Stimulated activated CD8-positive, alpha-beta memory T cell treated with anti-CD3 and anti-CD28 coated beads, Interleukin-15, amount 100 ng/mL, for 24 hours (primary cell): ENCODE measurements around the gene WWC2.
"Not testable (repeated sequence)": the region's sequence is repeated elsewhere in the genome, so short reads cannot be mapped to it uniquely, and the experiment has no call there.

ENCODE experiments used
- DNase-seq: peaks from one replicate; pipeline ENCODE4 v3.0.0-alpha.2; 2020; ENCODE audit warnings: low read depth

The WWC2 gene

DNA sequence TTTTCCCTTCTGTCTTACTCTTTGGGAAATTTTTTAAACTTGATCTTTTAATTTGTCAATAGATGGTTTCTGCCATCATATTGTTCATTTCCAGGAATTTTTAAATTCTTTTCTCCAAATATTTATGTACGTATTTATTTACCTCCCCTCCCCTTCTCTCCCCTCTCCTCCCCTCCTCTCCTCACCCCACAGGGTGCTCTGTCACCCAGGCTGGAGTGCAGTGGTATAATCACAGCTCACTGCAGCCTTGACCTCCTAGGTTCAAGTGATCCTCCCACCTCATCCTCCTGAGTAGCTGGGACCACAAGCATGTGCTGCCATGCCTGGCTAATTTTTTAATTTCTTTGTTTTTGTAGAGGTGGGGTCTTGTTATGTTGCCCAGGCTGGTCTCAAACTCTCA is 73.8 kb downstream of the WWC2 start:
- DNase-seq: no peak

DNA sequence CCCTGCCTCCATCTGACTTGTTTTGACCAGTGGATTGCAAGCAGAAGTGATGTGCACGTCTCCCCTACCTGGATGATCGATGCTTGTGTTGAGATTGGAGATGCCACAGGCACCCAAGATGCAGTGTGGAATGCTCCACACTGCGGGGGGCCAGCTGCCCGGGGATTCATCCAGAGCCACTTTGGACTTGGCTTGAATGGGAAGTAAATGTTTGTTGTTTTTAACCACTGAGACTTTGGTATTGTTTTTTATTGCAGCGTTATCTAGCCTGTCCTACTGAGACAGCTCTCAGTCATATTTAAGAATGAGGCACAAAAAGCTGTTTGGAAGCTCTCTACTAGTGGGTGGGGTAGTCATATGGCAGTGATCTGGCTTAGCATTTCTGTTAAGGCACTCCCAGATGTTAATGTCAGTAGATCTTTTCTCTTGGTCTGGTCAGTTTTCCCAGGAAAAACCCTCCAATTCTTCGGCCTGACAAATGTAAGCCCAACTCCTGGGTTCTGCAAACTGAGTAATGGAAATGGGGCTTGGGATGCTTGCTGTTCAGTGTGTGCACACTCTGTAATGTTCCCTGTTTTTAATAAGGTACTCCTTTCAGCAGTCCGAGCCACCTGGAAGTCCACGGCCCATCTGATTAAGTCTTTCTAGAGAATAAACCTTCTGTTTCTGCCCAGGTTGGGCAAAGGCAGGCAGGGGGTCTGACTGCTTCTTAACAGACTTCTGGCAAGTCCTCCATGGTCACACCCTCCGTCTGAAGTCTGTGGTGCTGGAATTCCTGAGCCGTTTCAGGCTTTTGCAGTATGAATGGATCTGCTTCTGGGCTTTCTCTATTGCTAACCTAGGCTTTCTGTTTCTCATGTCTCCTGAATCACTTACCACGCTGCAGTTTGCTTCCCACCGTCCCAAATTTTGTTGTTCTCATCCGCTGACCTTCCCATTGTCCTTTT is 74.8 kb downstream of the WWC2 start:
- no peak for DNase-seq

GRCh38 chr4:183175631-183176232 is 76.7 kb downstream of the WWC2 start:
- DNase-seq: no peak

DNA sequence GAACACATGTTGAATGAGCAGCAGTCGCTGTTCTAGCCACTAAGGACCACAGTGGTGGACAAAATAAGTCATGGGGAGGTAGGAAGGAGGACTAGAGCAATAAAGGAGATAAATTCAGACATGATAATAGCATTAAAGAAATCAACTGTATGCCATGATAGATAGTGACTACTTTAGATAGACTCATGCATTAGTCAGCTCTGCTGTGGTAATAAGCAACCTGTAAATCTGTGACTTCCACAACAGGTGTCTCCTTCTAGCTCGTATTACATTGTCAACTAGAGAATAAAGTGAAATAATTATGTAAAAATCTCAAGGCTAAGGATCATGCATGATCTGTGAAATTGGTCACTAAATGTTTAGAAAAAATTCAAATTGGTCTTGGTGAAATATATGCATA is 77.9 kb downstream of the WWC2 start:
- no peak for DNase-seq

GRCh38 chr4:183178201-183178600 is 79.1 kb downstream of the WWC2 start:
- no peak for DNase-seq

DNA sequence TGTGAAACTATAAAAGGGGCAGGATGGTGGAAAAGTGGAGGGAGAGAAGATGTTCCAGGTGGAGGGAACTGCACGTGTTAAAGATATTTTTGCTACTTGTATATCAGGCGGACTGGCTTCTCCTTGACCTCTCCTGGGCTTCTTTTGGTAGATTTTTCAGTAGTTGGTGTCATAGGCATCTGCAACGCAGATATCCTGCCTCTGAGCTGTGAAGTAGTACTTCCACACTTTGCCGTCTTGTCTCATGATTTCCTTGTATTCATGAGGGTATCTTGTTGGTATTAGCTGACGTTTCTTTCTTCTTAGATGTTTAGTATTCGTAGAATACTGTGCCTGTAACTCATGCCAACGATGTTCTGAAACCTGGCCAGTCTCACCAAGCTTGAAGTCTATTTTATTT is 81.0 kb downstream of the WWC2 start:
- no peak for DNase-seq

DNA sequence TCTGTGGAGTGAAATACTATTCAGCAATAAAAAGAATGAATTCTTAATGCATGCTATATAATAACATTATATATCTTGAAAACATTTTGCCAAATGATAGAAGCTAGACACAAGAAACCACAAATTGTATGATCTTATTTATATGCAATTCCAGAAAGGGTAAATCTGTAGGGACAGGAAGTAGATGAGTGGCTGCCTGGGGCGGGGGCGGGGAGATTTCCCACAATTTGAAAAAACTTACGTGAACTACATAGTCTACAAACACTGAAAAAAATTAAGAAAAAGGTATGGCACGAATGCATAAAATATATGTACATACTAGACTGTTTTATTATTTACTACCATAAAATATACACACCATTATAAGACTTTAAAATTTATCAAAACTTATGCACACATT is 81.6 kb downstream of the WWC2 start:
- no peak for DNase-seq

- DNase-seq: no peak
Measured at GRCh38 chr4:183181081-183181480, 82.0 kb downstream of the WWC2 start.

GRCh38 chr4:183182873-183183725 is 84.0 kb downstream of the WWC2 start:
- no peak for DNase-seq

GRCh38 chr4:183183906-183184535 is 85.0 kb downstream of the WWC2 start:
- DNase-seq: no peak

DNA sequence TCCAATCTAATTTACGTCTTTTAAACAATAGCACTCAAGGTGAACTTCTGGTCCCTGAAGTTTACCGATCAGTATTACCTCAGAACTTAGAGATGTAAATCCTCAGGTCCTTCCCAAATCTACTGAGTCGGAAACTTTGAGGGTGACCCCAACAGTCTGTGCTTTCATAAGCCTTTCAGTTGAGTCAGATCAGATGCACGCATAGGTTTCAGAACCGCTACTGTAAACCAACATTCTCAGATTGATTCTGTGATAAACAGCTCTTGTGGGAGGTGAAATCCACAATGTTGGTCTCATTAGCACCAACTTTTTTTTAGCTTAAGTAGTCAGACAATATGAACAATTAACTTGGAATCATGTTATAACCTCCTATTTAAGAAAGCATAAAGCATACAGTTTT is 86.0 kb downstream of the WWC2 start:
- DNase-seq: no peak

DNA sequence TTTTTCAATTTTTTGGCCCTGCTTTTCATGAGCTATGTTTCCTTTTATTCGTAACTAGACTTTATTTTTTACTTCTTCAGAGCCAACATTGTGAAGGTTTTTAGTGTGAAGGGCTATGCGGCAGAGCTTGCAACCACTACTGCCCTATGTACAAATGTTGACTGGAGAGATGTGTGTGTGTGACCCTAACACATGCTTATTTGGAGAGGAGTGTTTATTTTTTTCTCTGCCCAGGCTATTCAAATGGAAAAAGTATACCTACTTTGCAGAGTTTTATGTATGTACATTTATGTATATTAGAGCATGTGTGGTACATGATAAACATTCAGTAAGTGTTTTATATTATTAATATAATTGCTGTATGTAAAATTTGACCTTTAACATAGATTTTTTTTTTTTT is 86.5 kb downstream of the WWC2 start:
- no peak for DNase-seq

DNA sequence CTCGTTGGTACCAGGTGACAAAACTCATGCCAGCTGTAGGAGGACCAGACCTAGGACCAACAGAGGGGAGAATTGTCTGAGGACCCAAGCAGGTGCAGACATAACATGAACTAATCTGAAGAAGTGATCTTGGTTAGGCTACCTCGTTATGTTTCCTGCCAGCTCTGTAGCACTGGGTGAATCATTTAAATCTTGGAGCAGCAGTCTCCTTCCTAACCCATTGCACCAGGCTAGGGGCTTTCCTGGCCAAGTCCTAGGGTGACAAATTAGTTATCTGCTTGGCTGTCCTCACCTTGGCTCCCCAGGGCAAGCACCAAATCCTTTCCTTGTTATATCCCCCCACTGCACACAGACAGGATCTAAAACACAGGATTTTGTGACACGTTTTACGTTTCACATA is 87.8 kb downstream of the WWC2 start:
- DNase-seq: no peak

GRCh38 chr4:183190900-183191527 is 92.0 kb downstream of the WWC2 start:
- DNase-seq: no peak

DNA sequence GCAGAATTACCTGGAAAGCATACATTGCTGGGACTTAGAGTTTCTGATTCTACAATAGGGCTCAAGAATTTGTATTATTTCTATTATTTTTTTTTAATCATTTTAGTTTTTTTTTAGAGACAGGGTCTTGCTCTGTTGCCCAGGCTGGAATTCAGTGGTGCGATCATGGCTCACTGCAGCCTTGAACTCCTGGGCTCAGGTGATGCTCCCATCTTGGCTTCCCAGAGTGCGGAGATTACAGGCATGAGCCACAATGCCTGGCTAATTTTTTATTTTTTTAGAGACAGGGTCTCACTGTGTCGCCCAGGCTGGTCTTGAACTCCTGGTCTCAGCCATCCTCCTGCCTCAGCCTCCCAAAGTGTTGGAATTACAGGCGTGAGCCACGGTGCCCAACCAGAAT is 92.6 kb downstream of the WWC2 start:
- no peak for DNase-seq

- DNase-seq: no peak
Measured at GRCh38 chr4:183192571-183192970, 93.5 kb downstream of the WWC2 start.

DNA sequence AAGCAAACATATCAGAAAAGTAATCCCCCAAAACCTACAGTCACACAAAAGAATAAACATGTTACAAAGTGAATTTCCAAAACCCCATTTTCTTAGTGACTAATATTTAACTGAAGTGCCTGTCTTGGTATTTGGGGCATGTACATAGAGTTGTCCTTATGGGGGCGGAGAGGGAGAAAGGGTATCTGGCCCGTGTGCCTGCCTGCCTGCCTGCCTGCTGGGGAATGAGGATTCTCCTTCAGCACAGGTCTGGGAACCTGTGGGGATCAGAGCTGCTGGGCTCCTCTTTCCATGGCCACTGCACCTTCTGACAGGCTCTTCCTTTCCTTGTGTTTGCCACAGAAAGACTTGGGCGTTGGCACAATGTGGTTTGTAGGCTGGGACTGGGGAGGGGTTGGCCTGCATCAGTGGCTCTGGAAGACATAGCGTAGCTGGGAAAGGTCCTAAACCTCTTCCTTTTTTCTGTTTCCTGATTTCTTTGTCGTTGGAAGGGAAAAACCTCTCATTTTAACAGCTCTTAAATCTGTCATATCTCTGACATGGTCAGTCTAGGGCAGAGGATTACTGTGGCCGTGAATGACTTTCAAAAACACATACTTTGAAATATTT is 94.8 kb downstream of the WWC2 start:
- DNase-seq: not testable (repeated sequence)

- DNase-seq: no peak
Measured at GRCh38 chr4:183195534-183195933, 96.5 kb downstream of the WWC2 start.

DNA sequence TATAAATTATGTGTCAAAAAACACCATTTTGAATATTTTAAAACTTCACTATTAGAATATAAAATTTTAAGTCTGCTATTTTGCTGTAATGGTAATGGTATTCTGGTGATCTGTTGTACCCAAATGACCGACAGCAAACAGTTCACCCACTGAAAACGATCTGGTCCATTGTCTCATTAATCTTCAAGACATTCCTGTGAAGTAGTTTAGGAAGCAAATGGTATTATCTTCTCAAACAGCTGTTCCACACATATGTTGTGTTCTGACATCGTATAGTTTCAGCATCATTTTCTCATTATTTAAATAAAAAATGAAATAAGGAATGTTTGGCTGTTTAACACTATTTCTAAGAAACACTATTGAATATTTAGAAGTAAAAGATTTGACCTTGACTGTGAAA is 98.1 kb downstream of the WWC2 start:
- no peak for DNase-seq

DNA sequence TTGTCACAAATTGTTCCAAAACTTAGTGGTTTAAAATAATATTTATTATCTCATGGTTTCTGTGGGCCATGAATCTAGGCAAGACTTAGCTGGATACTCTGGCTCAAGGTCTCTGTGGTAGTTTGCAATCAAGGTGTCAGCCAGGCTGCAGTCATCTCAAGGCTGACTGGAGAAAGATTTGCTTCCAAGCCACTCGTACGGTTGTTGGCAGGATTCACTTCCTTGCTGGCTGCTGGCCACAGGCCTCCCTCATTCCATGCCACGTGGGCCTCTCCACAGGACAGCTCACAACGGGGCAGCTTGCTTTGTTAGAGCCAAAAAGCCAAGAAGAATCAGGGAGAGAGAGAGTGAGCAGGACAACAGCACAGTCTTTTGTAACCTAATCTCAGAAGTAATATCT is 101.4 kb downstream of the WWC2 start:
- no peak for DNase-seq

- no peak for DNase-seq
Measured at GRCh38 chr4:183201331-183201730, 102.3 kb downstream of the WWC2 start.
